HG02973 (cell line): Measurements from ENCODE around the gene BTG4.

Experiments
- ATAC-seq: cut with Tn5 transposase; IDR thresholded peaks from one replicate; pipeline ENCODE4 v1.9.1; 2021; ENCODE audit warnings: moderate library complexity; ENCODE audit not compliant: unreplicated experiment

The BTG4 gene

GRCh38 chr11:111538407-111539114 lies 26.4 kb upstream of the BTG4 start:
- ATAC-seq: no peak

GRCh38 chr11:111537336-111537860 lies 25.2 kb upstream of the BTG4 start:
- ATAC-seq: no peak

- no peak for ATAC-seq
Measured at GRCh38 chr11:111535281-111535680, 23.1 kb upstream of the BTG4 start.

GRCh38 chr11:111532365-111532709 lies 20.2 kb upstream of the BTG4 start:
- no peak for ATAC-seq

GRCh38 chr11:111531687-111532364 lies 19.6 kb upstream of the BTG4 start:
- no peak for ATAC-seq

- ATAC-seq: no peak
Measured at GRCh38 chr11:111531136-111531535, 18.9 kb upstream of the BTG4 start.

- no peak for ATAC-seq
Measured at GRCh38 chr11:111530091-111530490, 17.9 kb upstream of the BTG4 start.

GRCh38 chr11:111528557-111528956 lies 16.4 kb upstream of the BTG4 start:
- ATAC-seq: no peak

GRCh38 chr11:111527279-111527678 lies 15.1 kb upstream of the BTG4 start:
- ATAC-seq: no peak

GRCh38 chr11:111526501-111526900 lies 14.3 kb upstream of the BTG4 start:
- no peak for ATAC-seq

GRCh38 chr11:111525456-111525855 lies 13.3 kb upstream of the BTG4 start:
- ATAC-seq: no peak

GRCh38 chr11:111524056-111524455 lies 11.9 kb upstream of the BTG4 start:
- no peak for ATAC-seq

GRCh38 chr11:111523343-111523742 lies 11.2 kb upstream of the BTG4 start:
- no peak for ATAC-seq

- ATAC-seq: no peak
Measured at GRCh38 chr11:111522426-111522825, 10.2 kb upstream of the BTG4 start.

- ATAC-seq: no peak
Measured at GRCh38 chr11:111521135-111521534, 8.9 kb upstream of the BTG4 start.

- ATAC-seq: no peak
Measured at GRCh38 chr11:111520560-111520959, 8.4 kb upstream of the BTG4 start.

GRCh38 chr11:111518668-111519067 lies 6.5 kb upstream of the BTG4 start:
- no peak for ATAC-seq

- ATAC-seq: no peak
Measured at GRCh38 chr11:111515591-111515990, 3.4 kb upstream of the BTG4 start.

GRCh38 chr11:111514216-111515031 lies 2.2 kb upstream of the BTG4 start, which contains the start of gene HOATZ:
TSS of gene HOATZ (plus strand) at chr11:111514778. CDS start at chr11:111514785, 7 bp downstream.
- ATAC-seq: no peak

- ATAC-seq: no peak
Measured at GRCh38 chr11:111513240-111513605, 1.0 kb upstream of the BTG4 start.

- no peak for ATAC-seq
Measured at GRCh38 chr11:111510311-111510710, 1.9 kb downstream of the BTG4 start.

GRCh38 chr11:111502611-111503010 lies 9.6 kb downstream of the BTG4 start:
- ATAC-seq: no peak
